Adrenal gland (tissue), 5 donors: ENCODE results near the gene ATOH8.

ENCODE experiments used
- POLR2A ChIP-seq, 2 donors: fragments of 450-650 bp; IDR thresholded peaks; one replicate each; pipeline ENCODE4 v1.6.1; 2017; ENCODE audit warnings: antibody characterized with exemption in 2 of 2, mild to moderate bottlenecking in 2 of 2, moderate library complexity in 1 of 2
- TF ChIP-seq, protein P1 (sequence below), 6 experiments: fragments of 450-650 bp in 4 of 6; fragments of 200-600 bp in 2 of 6; sonication (generic) in 1 of 6; IDR thresholded peaks; 1 replicate in 5 of 6; 2 replicates in 1 of 6; pipeline versions ENCODE4 v1.5.1 to v1.8.0; 2016 to 2021; ENCODE audit warnings: antibody characterized with exemption in 6 of 6, mild to moderate bottlenecking in 2 of 6, moderate library complexity in 1 of 6
- donor health status: DM: no; HTN: no; CAD: no.

GRCh38 chr2:85777441-85777861 lies 23.7 kb downstream of the ATOH8 start:
- TF ChIP-seq POLR2A (IDR thresholded peaks at IDR 0.05), result no peak
- TF ChIP-seq, protein P1, sequence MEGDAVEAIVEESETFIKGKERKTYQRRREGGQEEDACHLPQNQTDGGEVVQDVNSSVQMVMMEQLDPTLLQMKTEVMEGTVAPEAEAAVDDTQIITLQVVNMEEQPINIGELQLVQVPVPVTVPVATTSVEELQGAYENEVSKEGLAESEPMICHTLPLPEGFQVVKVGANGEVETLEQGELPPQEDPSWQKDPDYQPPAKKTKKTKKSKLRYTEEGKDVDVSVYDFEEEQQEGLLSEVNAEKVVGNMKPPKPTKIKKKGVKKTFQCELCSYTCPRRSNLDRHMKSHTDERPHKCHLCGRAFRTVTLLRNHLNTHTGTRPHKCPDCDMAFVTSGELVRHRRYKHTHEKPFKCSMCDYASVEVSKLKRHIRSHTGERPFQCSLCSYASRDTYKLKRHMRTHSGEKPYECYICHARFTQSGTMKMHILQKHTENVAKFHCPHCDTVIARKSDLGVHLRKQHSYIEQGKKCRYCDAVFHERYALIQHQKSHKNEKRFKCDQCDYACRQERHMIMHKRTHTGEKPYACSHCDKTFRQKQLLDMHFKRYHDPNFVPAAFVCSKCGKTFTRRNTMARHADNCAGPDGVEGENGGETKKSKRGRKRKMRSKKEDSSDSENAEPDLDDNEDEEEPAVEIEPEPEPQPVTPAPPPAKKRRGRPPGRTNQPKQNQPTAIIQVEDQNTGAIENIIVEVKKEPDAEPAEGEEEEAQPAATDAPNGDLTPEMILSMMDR (IDR thresholded peaks at IDR 0.05), result no peak
